ENCODE results near the gene CCDC149. TPM values are rescaled to one million over a fixed set of nuclear protein-coding genes. Genes with fewer than 3 reads are reported as not detected.

The CCDC149 gene
- total RNA-seq, 1 donor from 2014 or later, result 5.2 TPM

DNA sequence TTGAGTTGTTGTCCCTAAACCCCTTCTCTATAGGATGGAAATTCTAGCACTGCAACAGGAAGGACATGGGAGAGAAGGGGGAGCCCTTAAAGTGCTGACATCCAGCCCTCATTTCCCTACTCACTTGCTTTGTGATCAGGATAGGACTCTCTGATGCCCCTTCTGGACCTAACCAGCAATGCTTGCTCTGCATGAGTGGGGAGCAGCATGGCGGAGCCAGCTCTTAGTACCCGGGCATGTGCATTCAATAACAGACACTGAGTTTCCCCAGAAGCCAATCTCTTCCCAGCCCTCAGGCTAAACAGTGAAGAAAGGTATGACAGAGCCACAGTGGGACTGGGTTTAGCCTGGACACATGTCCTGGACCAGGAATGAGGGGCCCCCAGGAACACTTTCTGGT lies 103.5 kb downstream of the CCDC149 start:
- TF ChIP-seq, protein P1, sequence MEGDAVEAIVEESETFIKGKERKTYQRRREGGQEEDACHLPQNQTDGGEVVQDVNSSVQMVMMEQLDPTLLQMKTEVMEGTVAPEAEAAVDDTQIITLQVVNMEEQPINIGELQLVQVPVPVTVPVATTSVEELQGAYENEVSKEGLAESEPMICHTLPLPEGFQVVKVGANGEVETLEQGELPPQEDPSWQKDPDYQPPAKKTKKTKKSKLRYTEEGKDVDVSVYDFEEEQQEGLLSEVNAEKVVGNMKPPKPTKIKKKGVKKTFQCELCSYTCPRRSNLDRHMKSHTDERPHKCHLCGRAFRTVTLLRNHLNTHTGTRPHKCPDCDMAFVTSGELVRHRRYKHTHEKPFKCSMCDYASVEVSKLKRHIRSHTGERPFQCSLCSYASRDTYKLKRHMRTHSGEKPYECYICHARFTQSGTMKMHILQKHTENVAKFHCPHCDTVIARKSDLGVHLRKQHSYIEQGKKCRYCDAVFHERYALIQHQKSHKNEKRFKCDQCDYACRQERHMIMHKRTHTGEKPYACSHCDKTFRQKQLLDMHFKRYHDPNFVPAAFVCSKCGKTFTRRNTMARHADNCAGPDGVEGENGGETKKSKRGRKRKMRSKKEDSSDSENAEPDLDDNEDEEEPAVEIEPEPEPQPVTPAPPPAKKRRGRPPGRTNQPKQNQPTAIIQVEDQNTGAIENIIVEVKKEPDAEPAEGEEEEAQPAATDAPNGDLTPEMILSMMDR (IDR thresholded peaks at IDR 0.05; ENCODE audit: partially characterized antibody, unreplicated experiment), result no peak
- H3K4me1 Mint-ChIP-seq (ENCODE audit: low read depth, unreplicated experiment), result peaks cover 2% of the 10 kb centered on the region
- no peak overlapping the region for H3K4me3 Mint-ChIP-seq (ENCODE audit: unreplicated experiment)
- no peak overlapping the region for H3K27ac Mint-ChIP-seq (ENCODE audit: unreplicated experiment)
- no peak for DNase-seq
- H3K36me3 Mint-ChIP-seq (ENCODE audit: unreplicated experiment), result peaks cover 14% of the 10 kb centered on the region
- peaks cover 2% of the 10 kb centered on the region for H3K9me3 Mint-ChIP-seq (ENCODE audit: unreplicated experiment)
- peaks cover 3% of the 10 kb centered on the region for H3K27me3 Mint-ChIP-seq (ENCODE audit: unreplicated experiment)

DNA sequence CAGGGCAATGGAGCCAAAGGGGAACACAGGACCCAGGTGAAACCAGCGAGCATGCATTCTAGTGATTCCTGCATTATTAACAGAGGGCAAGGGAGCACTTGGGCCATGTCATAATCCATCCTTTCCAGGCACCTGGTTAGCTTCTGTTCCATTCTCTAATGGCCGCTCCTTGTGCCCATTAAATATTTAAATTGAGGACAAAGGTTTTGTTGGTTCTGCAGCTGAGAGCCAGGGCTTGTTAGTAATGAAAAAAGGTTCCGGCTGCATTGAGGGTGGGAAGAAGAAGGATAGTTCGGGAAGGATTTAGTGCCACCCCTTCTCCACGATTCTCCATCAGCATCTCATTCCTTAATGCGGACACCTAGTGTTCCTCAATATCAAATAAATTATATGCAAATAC lies 103.9 kb downstream of the CCDC149 start:
- H3K36me3 Mint-ChIP-seq (ENCODE audit: unreplicated experiment), result peaks cover 14% of the 10 kb centered on the region
- no peak overlapping the region for H3K27ac Mint-ChIP-seq (ENCODE audit: unreplicated experiment)
- peaks cover 2% of the 10 kb centered on the region for H3K9me3 Mint-ChIP-seq (ENCODE audit: unreplicated experiment)
- DNase-seq, result no peak
- no peak overlapping the region for H3K4me3 Mint-ChIP-seq (ENCODE audit: unreplicated experiment)
- peaks cover 4% of the 10 kb centered on the region for H3K27me3 Mint-ChIP-seq (ENCODE audit: unreplicated experiment)
- TF ChIP-seq, protein P1 (IDR thresholded peaks at IDR 0.05; ENCODE audit: partially characterized antibody, unreplicated experiment), result no peak
- peaks cover 2% of the 10 kb centered on the region for H3K4me1 Mint-ChIP-seq (ENCODE audit: low read depth, unreplicated experiment)

DNA sequence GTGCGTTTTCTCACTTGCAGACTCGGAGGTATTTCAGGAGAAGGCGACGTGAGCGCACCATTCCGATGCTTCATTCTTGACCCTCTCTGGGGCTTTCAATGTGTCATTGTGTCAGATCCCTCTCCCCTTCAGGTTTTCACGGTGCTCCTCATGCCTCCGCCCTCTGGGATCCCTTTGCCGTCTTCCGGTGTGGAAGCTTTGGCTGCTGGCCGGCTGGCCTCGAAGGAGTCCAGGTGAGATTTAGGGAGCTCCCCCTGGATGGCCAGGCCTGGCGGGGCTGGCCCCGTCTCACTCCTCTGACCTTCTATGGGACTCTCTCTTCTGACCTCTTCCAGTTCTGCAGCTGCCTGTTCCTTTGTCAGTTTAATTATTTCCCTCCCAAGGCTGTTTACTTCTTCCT lies 104.6 kb downstream of the CCDC149 start:
- no peak for DNase-seq
- Mint-ChIP-seq H3K4me3 (ENCODE audit: unreplicated experiment) (no peak overlapping the region), H3K27ac (ENCODE audit: unreplicated experiment) (no peak overlapping the region), H3K36me3 (ENCODE audit: unreplicated experiment) (peaks cover 14% of the 10 kb centered on the region), H3K9me3 (ENCODE audit: unreplicated experiment) (peaks cover 2% of the 10 kb centered on the region), H3K4me1 (ENCODE audit: low read depth, unreplicated experiment) (peaks cover 2% of the 10 kb centered on the region), H3K27me3 (ENCODE audit: unreplicated experiment) (peaks cover 6% of the 10 kb centered on the region)
- TF ChIP-seq, protein P1 (IDR thresholded peaks at IDR 0.05; ENCODE audit: partially characterized antibody, unreplicated experiment), result no peak

DNA sequence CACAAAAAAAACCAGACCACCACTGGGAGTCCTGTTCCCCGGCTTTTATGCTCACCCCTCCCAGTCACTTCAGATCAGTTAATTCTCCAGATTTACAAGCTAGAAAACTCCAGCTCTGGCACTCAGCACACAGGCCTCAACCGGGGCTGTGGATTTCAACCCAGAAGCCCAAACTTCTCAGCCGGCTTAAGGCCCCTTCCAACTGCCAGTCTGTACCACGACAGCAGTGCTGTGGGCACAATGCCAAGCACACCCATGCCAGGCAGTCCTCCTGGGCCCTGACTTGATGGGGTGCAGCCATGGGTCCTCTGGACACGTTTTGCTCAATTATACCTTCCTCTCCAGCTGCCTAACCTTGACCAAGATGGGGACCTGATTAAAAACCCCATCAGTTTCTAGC lies 105.2 kb downstream of the CCDC149 start:
- H3K27ac Mint-ChIP-seq (ENCODE audit: unreplicated experiment), result no peak overlapping the region
- TF ChIP-seq, protein P1 (IDR thresholded peaks at IDR 0.05; ENCODE audit: partially characterized antibody, unreplicated experiment), result no peak
- H3K27me3 Mint-ChIP-seq (ENCODE audit: unreplicated experiment), result peaks cover 6% of the 10 kb centered on the region
- H3K9me3 Mint-ChIP-seq (ENCODE audit: unreplicated experiment), result peaks cover 2% of the 10 kb centered on the region
- peaks cover 4% of the 10 kb centered on the region for H3K4me1 Mint-ChIP-seq (ENCODE audit: low read depth, unreplicated experiment)
- no peak overlapping the region for H3K4me3 Mint-ChIP-seq (ENCODE audit: unreplicated experiment)
- peaks cover 14% of the 10 kb centered on the region for H3K36me3 Mint-ChIP-seq (ENCODE audit: unreplicated experiment)
- DNase-seq, result no peak

DNA sequence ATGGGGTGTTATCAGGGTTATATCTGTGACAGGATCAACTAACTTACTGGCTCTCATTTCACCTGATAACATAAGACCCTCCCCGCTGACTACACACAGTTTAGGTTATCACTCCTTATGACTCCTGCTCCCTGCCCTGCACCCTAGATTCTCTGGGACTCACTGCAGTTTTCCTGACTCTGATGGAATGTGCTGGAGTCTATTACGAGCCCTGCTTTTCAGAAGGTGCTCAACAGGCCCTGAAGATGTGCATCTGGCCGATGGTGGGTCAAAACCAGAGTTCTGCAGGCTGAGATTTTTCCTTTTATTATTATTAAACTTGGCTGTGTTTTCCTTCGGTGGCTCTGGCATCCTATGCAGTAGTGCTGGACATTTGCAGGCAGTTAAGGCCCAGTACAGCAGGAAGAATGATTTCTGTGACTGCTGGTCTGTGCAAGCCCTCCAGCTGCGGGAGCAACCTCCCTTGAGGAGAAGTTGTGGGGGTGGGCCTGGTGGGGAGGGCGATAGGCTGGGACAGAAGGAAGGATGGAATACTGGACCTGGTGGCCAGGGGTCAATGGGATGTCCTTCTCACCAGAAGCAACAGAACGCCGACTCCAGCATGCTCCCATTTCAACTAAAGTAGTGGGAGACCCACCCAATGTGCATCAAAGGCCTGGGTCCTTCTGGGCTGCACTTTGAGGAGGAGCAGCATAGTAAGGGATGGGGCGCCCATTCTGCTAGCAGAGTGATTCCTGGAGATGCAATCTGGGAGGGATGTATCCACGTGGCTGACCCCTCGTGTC lies 106.4 kb downstream of the CCDC149 start:
- Mint-ChIP-seq H3K36me3 (ENCODE audit: unreplicated experiment) (peaks cover 5% of the 10 kb centered on the region), H3K4me3 (ENCODE audit: unreplicated experiment) (no peak overlapping the region), H3K9me3 (ENCODE audit: unreplicated experiment) (peaks cover 2% of the 10 kb centered on the region), H3K27me3 (ENCODE audit: unreplicated experiment) (peaks cover 4% of the 10 kb centered on the region), H3K4me1 (ENCODE audit: low read depth, unreplicated experiment) (peaks cover 4% of the 10 kb centered on the region), H3K27ac (ENCODE audit: unreplicated experiment) (no peak overlapping the region)
- TF ChIP-seq, protein P1 (IDR thresholded peaks at IDR 0.05; ENCODE audit: partially characterized antibody, unreplicated experiment), result no peak
- no peak for DNase-seq

All from glutamatergic neuron (in vitro differentiated cells).